Measurements from ENCODE around the gene ILDR2.

Gene ILDR2

GRCh38 chr1:166858726-166859419 is 116.5 kb downstream of the ILDR2 start:
- TF ChIP-seq CTCF (IDR thresholded peaks at IDR 0.05; ENCODE audit: low read length, missing control alignments), result no peak
- no peak for DNase-seq (ENCODE audit: low read depth)
- H3K4me3 ChIP-seq (replicated peaks; ENCODE audit: low read depth, low read length), result no peak overlapping the region

All from fibroblast of pulmonary artery (primary cell).